HepG2 (cell line): ENCODE measurements around the gene CLDN22. TPM values are rescaled to one million over a fixed set of nuclear protein-coding genes. Genes with fewer than 3 reads are reported as not detected.

ENCODE experiments used
- ATAC-seq: fragments of 200-7000 bp; cut with Tn5 transposase; 3 replicates; pipeline ENCODE4 v1.9.1; 2020; ENCODE audit warnings: mild to moderate bottlenecking, moderate library complexity
- BruUV-seq: library from RNA; stranded (reverse); fragments of 400-500 nt; replicated peaks from 2 replicates; lab custom pipeline; 2021; lab: Mats Ljungman, UMichigan
- CTCF ChIA-PET: fragments of 300-600 bp; formaldehyde crosslinking; extraction: SDS; loops from one replicate; lab custom pipeline; 2021; ENCODE audit warnings: low total read pairs, inconsistent platforms, low intra/inter-chr PET ratio; lab: Yijun Ruan, JAX
- POLR2A ChIA-PET: fragments of 350-600 bp; sonication (Branson Sonifier 250); formaldehyde crosslinking; loops from one replicate; lab custom pipeline; 2020; ENCODE audit warnings: antibody characterized with exemption, inconsistent platforms; lab: Yijun Ruan, JAX
- DNase-seq: peaks from one replicate; pipeline ENCODE4 v3.0.0-alpha.2; 2015; ENCODE audit warnings: low spot score
- FAIRE-seq: peaks from 3 replicates; lab custom pipeline; 2011; peaks lifted over from hg19 to GRCh38; lab: Jason Lieb, UNC
- H2AFZ ChIP-seq: one replicate; pipeline ENCODE4 v1.6.1; 2011; ENCODE audit warnings: low read length, inconsistent platforms
- H3K27ac ChIP-seq: fragments of 300-600 bp; 3 replicates; pipeline ENCODE4 v1.8.0; 2011; ENCODE audit warnings: mixed run types, mild to moderate bottlenecking, mixed read lengths, low read length, inconsistent platforms; ENCODE audit not compliant: insufficient read depth; ENCODE audit errors: extremely low read length
- H3K27me3 ChIP-seq, 2 experiments: fragments of 200-600 bp in 1 of 2; 2 replicates in 1 of 2; 3 replicates in 1 of 2; pipeline versions ENCODE4 v1.6.0 to v1.8.0; 2011; ENCODE audit warnings: low read length in 2 of 2, mild to moderate bottlenecking in 2 of 2, moderate library complexity in 2 of 2, inconsistent platforms in 1 of 2; ENCODE audit not compliant: insufficient read depth in 2 of 2, control insufficient read depth in 1 of 2
- H3K36me3 ChIP-seq, 2 experiments: fragments of 200-600 bp in 1 of 2; replicated peaks in 1 of 2; 2 replicates in 1 of 2; 3 replicates in 1 of 2; pipeline versions ENCODE4 v1.5.1 to v1.8.0; 2011; ENCODE audit warnings: low read length in 2 of 2, inconsistent platforms in 1 of 2; ENCODE audit not compliant: insufficient read depth in 2 of 2, control insufficient read depth in 1 of 2
- H3K4me1 ChIP-seq: 2 replicates; pipeline ENCODE4 v1.5.1; 2012; ENCODE audit warnings: low read length, inconsistent platforms; ENCODE audit not compliant: insufficient read depth
- H3K4me2 ChIP-seq: 2 replicates; pipeline ENCODE4 v1.6.0; 2011; ENCODE audit warnings: low read depth, low read length, inconsistent platforms
- H3K4me3 ChIP-seq, 3 experiments: fragments of 200-600 bp in 1 of 3; sonication (generic), shearing (Covaris generic) in 1 of 3; replicated peaks in 1 of 3; 2 replicates each; pipeline ENCODE4 v1.5.1; 2011 to 2016; ENCODE audit warnings: low read length in 3 of 3, inconsistent platforms in 2 of 3, low read depth in 2 of 3, mild to moderate bottlenecking in 2 of 3, control low read depth in 1 of 3, mixed read lengths in 1 of 3; ENCODE audit not compliant: insufficient read depth in 1 of 3
- H3K79me2 ChIP-seq: one replicate; pipeline ENCODE4 v1.6.1; 2011; ENCODE audit warnings: low read length, inconsistent platforms; ENCODE audit not compliant: insufficient read depth
- H3K9ac ChIP-seq: 2 replicates; pipeline ENCODE4 v1.6.0; 2011; ENCODE audit warnings: mild to moderate bottlenecking, low read depth, low read length, inconsistent platforms; ENCODE audit not compliant: insufficient read depth
- H3K9me3 ChIP-seq: 2 replicates; pipeline ENCODE4 v1.5.1; 2012; ENCODE audit warnings: mild to moderate bottlenecking, low read length
- H4K20me1 ChIP-seq: 2 replicates; pipeline ENCODE4 v1.6.0; 2011; ENCODE audit warnings: inconsistent platforms, mild to moderate bottlenecking, low read length, moderate library complexity; ENCODE audit not compliant: insufficient read depth
- BORCS8-MEF2B ChIP-seq: sonication (generic); formaldehyde crosslinking; IDR thresholded peaks from 2 replicates; pipeline ENCODE4 v1.8.0; 2022; ENCODE audit warnings: mild to moderate bottlenecking, missing genetic modification reagents
- CEBPB ChIP-seq: IDR thresholded peaks from 2 replicates; pipeline ENCODE4 v1.6.1; 2011; ENCODE audit warnings: low read depth, low read length, improper control_type of control experiment, borderline replicate concordance
- CREB1 ChIP-seq, 2 experiments: fragments of 450-650 bp in 1 of 2; IDR thresholded peaks; 2 replicates each; pipeline ENCODE4 v1.6.1; 2016 to 2017; ENCODE audit warnings: control low read depth in 1 of 2, mild to moderate bottlenecking in 1 of 2, missing compliant biosample characterization in 1 of 2, missing genetic modification characterization in 1 of 2
- CSRNP2 ChIP-seq: sonication (generic); formaldehyde crosslinking; conservative IDR thresholded peaks from 2 replicates; pipeline ENCODE4 v1.8.0; 2022; ENCODE audit warnings: low read depth, missing genetic modification reagents
- FOXA1 ChIP-seq, 2 experiments: fragments of 450-650 bp in 1 of 2; sonication (generic) in 1 of 2; formaldehyde crosslinking in 1 of 2; IDR thresholded peaks; 2 replicates each; pipeline versions ENCODE4 v1.4.0 to v1.6.1; 2016 to 2020; ENCODE audit warnings: missing genetic modification reagents in 1 of 2
- GMEB1 ChIP-seq: sonication (generic); formaldehyde crosslinking; IDR thresholded peaks from 2 replicates; pipeline ENCODE4 v1.5.1; 2020; ENCODE audit warnings: missing genetic modification reagents, mild to moderate bottlenecking, borderline replicate concordance
- MTF1 ChIP-seq: sonication (generic); formaldehyde crosslinking; IDR thresholded peaks from 2 replicates; pipeline ENCODE4 v1.5.0; 2020; ENCODE audit warnings: missing genetic modification reagents
- NPAS2 ChIP-seq: sonication (generic); formaldehyde crosslinking; IDR thresholded peaks from 2 replicates; pipeline ENCODE4 v1.8.0; 2022; ENCODE audit warnings: mild to moderate bottlenecking, missing genetic modification reagents, borderline replicate concordance
- NR3C1 ChIP-seq: sonication (generic); formaldehyde crosslinking; IDR thresholded peaks from 2 replicates; pipeline ENCODE4 v1.4.0; 2020; ENCODE audit warnings: missing genetic modification reagents
- PRDM10 ChIP-seq: sonication (generic); formaldehyde crosslinking; IDR thresholded peaks from 2 replicates; pipeline ENCODE4 v1.4.0; 2020; ENCODE audit warnings: low read depth, missing genetic modification reagents
- STAT6 ChIP-seq: sonication (generic); formaldehyde crosslinking; IDR thresholded peaks from 2 replicates; pipeline ENCODE4 v1.4.0; 2020; ENCODE audit warnings: missing genetic modification reagents, mild to moderate bottlenecking, borderline replicate concordance
- YEATS2 ChIP-seq: sonication (generic); formaldehyde crosslinking; IDR thresholded peaks from 2 replicates; pipeline ENCODE4 v1.4.0; 2020; ENCODE audit warnings: missing genetic modification reagents, borderline replicate concordance
- ZNF674 ChIP-seq: sonication (generic); formaldehyde crosslinking; IDR thresholded peaks from 2 replicates; pipeline ENCODE4 v1.5.0; 2020; ENCODE audit warnings: low read depth, mild to moderate bottlenecking, missing genetic modification reagents
- ZNF709 ChIP-seq: sonication (generic); formaldehyde crosslinking; IDR thresholded peaks from 2 replicates; pipeline ENCODE4 v1.5.0; 2020; ENCODE audit warnings: mild to moderate bottlenecking, missing genetic modification reagents
- WGBS: methylation state at CpG from one replicate; pipeline ENCODE4 v1.1.6; 2017; ENCODE audit warnings: low lambda C conversion rate; 5-methylcytosine and 5-hydroxymethylcytosine counted together
- in situ Hi-C: cut with HindIII; loops from 2 replicates; pipeline ENCODE4 v1.10.0; 2017; ENCODE audit warnings: low pct_unique_long_range_greater_than_20kb; ENCODE audit not compliant: extremely low pct_ligation_motif_present
- intact Hi-C: fragments of 100-400 bp; cut with micrococcal nuclease; formaldehyde crosslinking; loops from one replicate; pipeline ENCODE4 v1.10.0; 2022; ENCODE audit not compliant: unreplicated experiment
- polyA plus RNA-seq, 8 experiments: library from polyadenylated mRNA; depleted of rRNA in 3 of 8; stranded (reverse) in 7 of 8; unstranded in 1 of 8; fragments of >200 nt; fragmentation: Illumina TruSeq in 4 of 8; extraction: Trizol in 4 of 8; gene quantifications; 2 replicates each; pipeline versions ENCODE4 v1.2.1 to v1.2.3, GENCODE V29; 2011 to 2016; ENCODE audit warnings: low read depth in 4 of 8, missing spikeins in 1 of 8, mixed read lengths in 1 of 8; ENCODE audit not compliant: insufficient read depth in 1 of 8
- total RNA-seq, 5 experiments: library from RNA; depleted of rRNA; stranded (reverse); fragments of >200 nt; fragmentation: Illumina TruSeq; extraction: Trizol; gene quantifications; 2 replicates each; pipeline ENCODE4 v1.2.3, GENCODE V29; 2016; ENCODE audit warnings: low read depth in 1 of 5

CLDN22 gene
- total and polyA plus RNA-seq, 2 of the 13 experiments (the other 11 are each of a cell fraction or from before 2014, with no cell fraction given), result 0.07 TPM; not detected in 1

GRCh38 chr4:183326853-183327252 lies 6.8 kb upstream of the CLDN22 start:
- no TSS peak for BruUV-seq
- no peak overlapping the region for H3K27ac ChIP-seq
- FAIRE-seq, result no peak
- no peaks in the 10 kb centered on the region for H3K79me2 ChIP-seq
- H4K20me1 ChIP-seq, result no peaks in the 10 kb centered on the region
- H3K9ac ChIP-seq, result no peak overlapping the region
- no peaks in the 10 kb centered on the region for H3K36me3 ChIP-seq
- intact Hi-C loops (no loop called here), in situ Hi-C loops (no loop called here)
- no peak overlapping the region for H3K4me2 ChIP-seq
- H2AFZ ChIP-seq, result no peak overlapping the region
- H3K4me3 ChIP-seq, result no peak overlapping the region
- POLR2A ChIA-PET, result no interaction called here
- 9% methylated on average over 1 of the region's 2 CpGs for WGBS
- no peaks in the 10 kb centered on the region for H3K9me3 ChIP-seq
- H3K4me1 ChIP-seq, result peaks cover 38% of the 10 kb centered on the region
- peak; percentile 21 for ATAC-seq
- peak; percentile 64 for DNase-seq
- CTCF ChIA-PET, result no interaction called here
- H3K27me3 ChIP-seq, result no peaks in the 10 kb centered on the region; a peak in 1 of 5 replicates
- no peak for TF ChIP-seq STAT6 (CRISPR knock-in tag)
- no peak for TF ChIP-seq CSRNP2 (CRISPR knock-in tag)
- TF ChIP-seq ZNF709 (CRISPR knock-in tag), result no peak
- TF ChIP-seq NPAS2 (CRISPR knock-in tag), result no peak
- TF ChIP-seq PRDM10 (CRISPR knock-in tag), result peak; percentile 84; the same call in 1 of the 2 replicates
- TF ChIP-seq BORCS8-MEF2B (CRISPR knock-in tag), result no peak
- TF ChIP-seq CEBPB, result peak; percentile 61
- no peak for TF ChIP-seq ZNF674 (CRISPR knock-in tag)
- no peak for TF ChIP-seq FOXA1 (IDR thresholded peaks at IDR 0.05)
- 0 out of 2 replicates have a peak, but pooled peaks have one; percentile 16 for TF ChIP-seq FOXA1 (CRISPR knock-in tag; IDR thresholded peaks at IDR 0.05)
- TF ChIP-seq NR3C1, result no peak
- TF ChIP-seq MTF1 (CRISPR knock-in tag), result no peak
- TF ChIP-seq GMEB1 (CRISPR knock-in tag), result no peak
- TF ChIP-seq YEATS2, result no peak
- 0 out of 2 replicates have a peak, but pooled peaks have one; percentile 8 for TF ChIP-seq CREB1 (IDR thresholded peaks at IDR 0.05)
- TF ChIP-seq CREB1 (CRISPR knock-in tag; IDR thresholded peaks at IDR 0.05), result no peak
